GM12892 (cell line): ENCODE results near the gene HSBP1L1.

Experiments
- POLR2A ChIP-seq: IDR thresholded peaks from 2 replicates; pipeline ENCODE4 v1.6.1; 2011; ENCODE audit warnings: low read depth, low read length, control low read depth
- POLR2AphosphoS5 ChIP-seq: IDR thresholded peaks from 2 replicates; pipeline ENCODE4 v1.6.1; 2011; ENCODE audit warnings: low read depth, low read length, control low read depth
- TAF1 ChIP-seq: IDR thresholded peaks from 2 replicates; pipeline ENCODE4 v1.6.1; 2011; ENCODE audit warnings: low read depth, mild to moderate bottlenecking, control low read depth, low read length, borderline replicate concordance

- TF ChIP-seq POLR2AphosphoS5 (no peak), TAF1 (no peak), POLR2A (no peak)
Measured at GRCh38 chr18:80010551-80010906, 46.1 kb downstream of the HSBP1L1 start.
